A673 (cell line): ENCODE measurements around the gene VPS13C.

Experiments
- CTCF ChIP-seq: fragments of 300-800, 200-600 bp; sonication (generic); conservative IDR thresholded peaks from 2 replicates; pipeline ENCODE4 v1.5.1; 2017; ENCODE audit warnings: low read depth, mild to moderate bottlenecking, antibody characterized with exemption, low read length, moderate library complexity, mixed read lengths
- EZH2 ChIP-seq: fragments of 200-600 bp; sonication (generic); IDR thresholded peaks from 2 replicates; pipeline ENCODE4 v1.6.1; 2017; ENCODE audit warnings: borderline replicate concordance, low read depth, mild to moderate bottlenecking, mixed read lengths, antibody characterized with exemption, low read length; ENCODE audit not compliant: poor library complexity, severe bottlenecking

- TF ChIP-seq CTCF = no peak
- no peak for TF ChIP-seq EZH2
Observed at GRCh38 chr15:61853195-61853594, 207.1 kb downstream of the VPS13C start.
